Endometrium (tissue), 2 donors: ENCODE measurements around the gene SIN3B.

Source experiments
- FAIRE-seq: peaks from 2 replicates; lab custom pipeline; 2012; peaks lifted over from hg19 to GRCh38; lab: Jason Lieb, UNC
- donor health status: control.
- donor health status: control.

Gene SIN3B

DNA sequence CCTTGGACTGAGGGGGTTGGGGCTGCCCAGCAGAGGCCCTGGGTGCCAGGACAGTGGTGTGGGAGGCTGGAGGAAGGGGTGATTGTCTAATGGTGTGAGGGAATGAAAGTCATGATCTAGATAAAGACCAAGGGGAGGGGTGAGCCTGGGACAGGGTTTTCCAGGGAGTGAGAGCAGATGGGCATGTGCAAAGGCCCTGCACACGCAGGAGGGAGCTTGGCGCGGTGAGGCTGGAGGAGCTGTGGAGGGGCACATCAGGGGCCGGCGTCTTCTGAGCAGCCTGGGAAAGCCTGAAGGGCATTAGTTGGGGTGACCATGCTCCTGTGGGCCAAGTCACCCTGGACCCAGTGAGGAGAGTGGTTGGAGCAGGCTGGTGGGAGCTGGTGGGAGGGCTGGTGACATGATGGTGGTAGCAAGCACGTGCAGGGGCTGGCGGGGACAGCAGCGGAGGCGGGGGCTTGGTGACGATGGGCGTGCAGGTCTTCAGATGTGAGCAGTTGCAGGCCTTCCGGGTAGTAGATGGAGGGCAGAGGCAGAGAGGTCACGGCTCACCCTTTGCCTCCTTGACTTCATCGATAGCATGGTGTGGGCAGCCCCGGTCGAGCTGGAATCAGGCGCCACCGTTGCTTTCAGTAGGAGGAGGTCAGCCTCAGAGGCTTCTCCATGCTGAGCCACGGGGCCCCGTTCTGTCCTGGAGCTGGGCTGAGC, 39.4 kb downstream of the SIN3B start:
- FAIRE-seq: no peak

DNA sequence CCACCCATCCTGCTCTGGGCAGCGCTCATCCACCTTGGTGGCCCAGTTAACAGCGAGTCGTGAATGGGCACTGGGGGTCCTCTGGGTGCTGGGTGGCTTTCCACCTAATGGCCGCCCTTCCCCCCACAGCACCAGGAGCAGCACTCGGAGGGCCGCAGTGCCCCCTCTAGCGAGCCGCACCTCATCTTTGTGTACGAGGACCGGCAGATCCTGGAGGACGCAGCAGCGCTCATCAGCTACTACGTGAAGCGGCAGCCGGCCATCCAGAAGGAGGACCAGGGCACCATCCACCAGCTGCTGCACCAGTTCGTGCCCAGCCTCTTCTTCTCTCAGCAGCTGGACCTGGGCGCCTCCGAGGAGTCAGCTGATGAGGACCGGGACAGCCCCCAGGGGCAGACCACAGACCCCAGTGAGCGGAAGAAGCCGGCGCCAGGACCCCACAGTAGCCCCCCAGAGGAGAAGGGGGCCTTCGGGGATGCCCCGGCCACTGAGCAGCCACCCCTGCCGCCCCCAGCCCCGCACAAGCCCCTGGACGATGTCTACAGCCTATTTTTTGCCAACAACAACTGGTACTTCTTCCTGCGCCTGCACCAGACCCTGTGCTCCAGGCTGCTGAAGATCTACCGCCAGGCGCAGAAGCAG, 40.3 kb downstream of the SIN3B start:
- no peak for FAIRE-seq

DNA sequence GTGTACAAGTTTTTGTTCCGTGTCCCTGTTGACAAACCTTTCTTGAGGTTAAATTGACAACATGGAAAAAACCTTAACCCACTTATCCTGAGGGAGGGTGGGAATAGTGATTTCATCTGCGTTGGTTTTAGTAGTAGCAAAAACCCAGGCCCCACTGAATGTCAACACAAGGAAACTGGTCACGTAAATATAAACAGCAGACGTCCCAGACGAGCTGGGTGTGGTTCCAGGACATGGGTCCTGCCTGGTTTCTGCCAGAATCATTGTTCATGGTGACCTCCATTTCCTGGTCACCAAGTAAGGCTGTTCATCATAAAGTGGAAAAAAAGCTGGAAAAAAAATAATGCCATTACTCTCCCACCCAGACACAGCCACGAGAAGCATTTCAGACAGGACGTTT, 42.7 kb downstream of the SIN3B start:
- peak; percentile 26 for FAIRE-seq

DNA sequence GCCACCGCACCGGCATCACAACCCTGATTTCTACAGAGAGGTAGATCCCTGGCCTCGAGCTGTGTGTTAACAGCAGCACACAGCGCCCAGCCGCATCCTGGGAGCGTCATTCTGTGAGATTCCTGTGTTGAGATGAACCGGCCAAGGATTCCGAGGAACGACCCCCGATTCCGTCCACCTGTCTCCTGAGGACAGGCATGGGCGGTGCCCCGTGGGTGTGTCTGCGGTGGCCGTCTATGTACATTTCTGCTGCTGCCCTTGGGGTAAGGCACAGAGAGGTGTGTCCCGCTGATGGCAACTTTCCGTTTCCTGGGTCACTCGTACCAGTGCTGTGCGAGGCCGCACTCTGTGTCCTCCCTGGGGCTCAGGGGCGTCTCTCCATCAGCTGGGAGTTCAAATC, 43.5 kb downstream of the SIN3B start:
- FAIRE-seq: no peak

DNA sequence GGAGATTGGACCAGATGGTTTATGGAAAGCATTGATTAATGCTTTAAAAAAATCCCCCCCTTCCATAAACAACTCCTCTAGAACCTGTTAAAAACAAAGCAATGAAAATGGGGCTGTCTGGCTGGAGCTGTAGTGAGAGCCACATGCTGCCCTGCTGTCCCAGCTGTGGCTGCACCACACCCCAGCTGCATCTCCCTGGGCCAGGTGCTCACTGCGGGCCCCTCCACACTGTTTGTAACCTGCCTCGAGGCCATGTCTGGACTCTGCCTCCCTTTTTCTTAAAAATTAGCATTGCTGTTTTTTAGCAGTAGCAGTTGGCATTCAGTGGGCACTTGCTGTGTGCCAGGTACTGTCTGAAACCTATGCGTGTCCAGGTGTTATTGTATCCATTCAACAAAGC, 44.4 kb downstream of the SIN3B start:
- no peak for FAIRE-seq

- no peak for FAIRE-seq
These were observed 45.2 kb downstream of the SIN3B start for GRCh38 chr19:16874250-16874977.

- peak; percentile 26 for FAIRE-seq
These were observed 45.7 kb downstream of the SIN3B start for GRCh38 chr19:16874978-16875299.

DNA sequence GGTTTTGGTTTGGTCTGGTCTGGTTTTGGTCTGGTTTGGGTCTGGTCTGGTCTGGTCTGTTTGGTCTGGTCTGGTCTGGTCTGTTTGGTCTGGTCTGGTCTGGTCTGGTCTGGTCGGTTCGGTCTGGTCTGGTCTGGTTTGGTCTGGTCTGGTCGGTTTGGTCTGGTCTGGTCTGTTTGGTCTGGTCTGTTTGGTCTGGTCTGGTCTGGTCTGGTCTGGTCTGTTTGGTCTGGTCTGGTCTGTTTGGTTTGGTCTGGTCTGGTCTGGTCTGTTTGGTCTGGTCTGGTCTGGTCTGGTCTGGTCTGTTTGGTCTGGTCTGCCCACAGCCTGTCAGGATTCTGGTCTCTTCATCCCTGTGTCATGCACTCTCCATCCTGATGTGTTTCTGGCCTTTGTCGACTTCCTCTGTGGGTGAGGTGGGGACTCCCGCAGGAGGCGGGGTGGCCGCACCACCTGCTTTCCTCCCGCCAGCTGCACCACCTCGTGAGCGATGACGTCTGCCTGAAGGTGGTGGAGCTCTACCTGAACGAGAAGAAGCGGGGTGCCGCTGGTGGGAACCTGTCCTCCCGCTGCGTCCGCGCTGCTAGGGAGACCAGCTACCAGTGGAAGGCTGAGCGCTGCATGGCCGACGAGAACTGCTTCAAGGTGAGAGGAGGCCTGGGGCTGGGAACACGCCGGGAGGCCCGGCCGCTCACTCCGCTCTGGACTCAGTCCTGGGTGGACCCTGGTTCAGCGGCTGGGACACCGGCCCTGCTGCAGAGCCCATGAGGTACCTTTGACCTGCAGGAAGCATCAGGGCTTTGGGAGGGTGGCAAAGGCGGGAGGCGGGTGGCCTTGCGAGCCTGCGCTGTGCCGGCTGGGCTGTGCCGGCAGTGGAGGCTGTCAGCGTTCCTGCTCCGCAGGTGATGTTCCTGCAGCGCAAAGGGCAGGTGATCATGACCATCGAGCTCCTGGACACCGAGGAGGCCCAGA, 46.7 kb downstream of the SIN3B start:
- FAIRE-seq: no peak

DNA sequence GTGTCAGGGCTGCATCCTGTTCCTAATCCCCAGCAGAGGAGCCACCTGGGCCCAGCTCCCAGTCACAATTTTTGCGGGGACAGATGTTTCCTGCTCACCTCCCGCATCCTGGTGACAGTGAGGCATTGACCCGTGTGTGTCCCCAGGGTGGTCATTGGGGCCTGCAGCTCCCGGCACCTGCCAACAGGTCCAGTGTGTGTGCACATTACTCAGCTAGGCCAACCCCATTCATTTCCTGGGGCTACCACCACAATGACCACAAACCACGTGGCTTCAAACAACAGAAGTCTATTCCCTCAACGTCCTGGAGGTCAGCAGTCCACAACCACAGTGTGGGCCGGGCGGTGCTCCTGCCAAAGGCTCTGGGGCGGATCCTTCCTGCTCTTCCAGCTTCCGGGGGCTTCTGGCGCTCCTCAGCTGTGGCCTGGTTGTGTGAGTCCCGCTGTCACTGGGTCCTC, 47.7 kb downstream of the SIN3B start:
- FAIRE-seq: no peak

DNA sequence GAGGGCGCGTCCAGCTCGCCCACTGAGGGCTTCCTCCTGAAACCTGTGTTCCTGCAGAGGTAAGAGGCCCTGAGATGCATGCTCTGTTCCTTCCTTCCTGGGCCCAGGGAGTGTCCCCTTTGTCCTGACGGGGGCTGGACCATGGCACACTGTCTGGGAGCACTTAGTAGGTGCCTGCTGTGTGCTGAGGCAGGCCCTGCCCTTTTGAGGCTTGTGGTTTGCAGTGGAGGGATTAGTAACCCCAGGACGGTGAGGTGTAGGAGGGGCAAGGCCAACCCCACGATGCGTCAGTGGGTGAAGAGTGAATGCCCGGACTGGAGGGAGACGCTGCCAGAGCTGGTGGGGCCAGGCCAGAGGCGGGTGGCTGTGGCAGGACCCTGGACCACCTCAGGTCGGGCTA, 48.4 kb downstream of the SIN3B start:
- no peak for FAIRE-seq

- FAIRE-seq: no peak
These were observed 49.2 kb downstream of the SIN3B start for GRCh38 chr19:16878181-16878965.

DNA sequence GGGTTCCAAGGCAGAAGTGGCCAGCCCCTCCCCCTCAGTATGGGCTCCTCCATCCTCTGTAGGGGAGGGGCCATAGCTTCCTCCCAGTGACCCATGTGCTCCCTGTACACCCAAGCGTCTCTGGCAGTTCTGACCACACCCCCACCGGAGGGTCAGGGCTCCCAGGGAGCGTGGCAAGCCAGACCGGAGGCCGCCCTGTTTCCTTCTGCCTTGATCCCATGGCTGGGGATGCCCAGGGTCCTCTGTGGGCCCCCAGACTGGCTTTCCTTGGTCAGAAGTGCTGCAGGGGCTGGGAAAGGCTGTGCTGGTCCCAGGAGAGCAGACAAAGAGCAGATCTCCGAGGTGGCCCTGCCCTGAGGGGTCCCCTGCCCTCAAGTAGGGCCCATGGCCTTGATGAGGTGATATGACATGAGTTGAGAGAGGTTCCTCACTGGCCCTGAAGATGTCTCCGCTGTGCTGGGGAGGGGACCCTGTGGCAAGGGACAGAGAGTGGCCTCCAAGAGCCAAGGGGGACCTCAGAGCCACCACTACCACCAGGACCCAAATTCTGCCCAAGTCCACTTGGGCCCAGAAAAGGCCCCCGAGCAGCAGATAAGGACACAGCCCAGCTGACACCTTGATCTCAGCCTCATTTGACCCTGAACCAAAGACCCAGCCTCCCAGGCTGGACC, 51.8 kb downstream of the SIN3B start:
- FAIRE-seq: no peak

GRCh38 chr19:16882146-16882545, 52.9 kb downstream of the SIN3B start:
- no peak for FAIRE-seq

- no peak for FAIRE-seq
These were observed 54.3 kb downstream of the SIN3B start for GRCh38 chr19:16883522-16883921.

GRCh38 chr19:16885166-16885565, 56.0 kb downstream of the SIN3B start:
- FAIRE-seq: no peak

- FAIRE-seq: no peak
These were observed 57.2 kb downstream of the SIN3B start for GRCh38 chr19:16886305-16886880.

DNA sequence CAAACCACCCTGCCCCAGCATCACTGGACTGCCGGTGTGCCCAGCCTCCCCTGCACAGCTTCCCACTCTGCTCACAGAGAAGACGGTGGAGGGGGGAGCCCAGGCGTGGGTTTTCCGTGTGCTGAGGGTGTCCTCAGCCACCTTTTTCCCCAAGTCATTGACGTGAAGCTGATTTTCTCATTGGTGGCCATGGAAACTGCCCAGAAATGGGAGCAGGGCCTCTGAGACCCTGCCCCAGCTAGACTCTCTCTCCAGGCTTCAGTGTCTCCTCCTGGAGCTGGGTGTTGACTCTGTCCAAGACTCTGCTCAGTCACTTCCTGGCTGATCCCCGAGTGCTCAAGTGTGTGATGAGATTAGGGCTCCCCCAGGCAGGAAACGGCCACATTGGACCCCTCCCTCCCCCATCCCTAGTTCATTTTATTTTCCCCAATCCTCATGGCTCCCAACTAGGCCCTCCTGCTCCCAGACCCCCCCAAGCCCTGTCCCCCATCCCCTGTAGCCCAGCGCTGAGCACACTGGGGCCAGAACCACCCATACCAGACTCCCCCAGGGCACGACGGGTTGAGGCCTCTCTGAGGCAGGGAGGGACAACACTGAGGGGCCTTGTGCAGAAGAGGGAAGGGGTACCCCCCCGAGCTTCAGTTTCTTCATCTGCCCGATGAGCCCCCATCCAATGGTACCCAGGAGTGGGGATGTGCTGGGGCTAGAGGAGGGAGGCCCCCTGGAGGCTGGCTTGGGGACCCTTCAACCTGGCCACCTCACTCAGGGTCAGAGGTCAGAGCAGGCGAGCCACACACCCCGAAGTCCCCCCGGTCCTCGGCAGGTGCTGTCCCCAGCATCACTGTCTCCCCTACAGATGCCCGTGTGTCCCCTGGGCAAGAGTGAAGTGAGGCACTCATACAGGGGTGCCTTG, 58.4 kb downstream of the SIN3B start:
- no peak for FAIRE-seq

DNA sequence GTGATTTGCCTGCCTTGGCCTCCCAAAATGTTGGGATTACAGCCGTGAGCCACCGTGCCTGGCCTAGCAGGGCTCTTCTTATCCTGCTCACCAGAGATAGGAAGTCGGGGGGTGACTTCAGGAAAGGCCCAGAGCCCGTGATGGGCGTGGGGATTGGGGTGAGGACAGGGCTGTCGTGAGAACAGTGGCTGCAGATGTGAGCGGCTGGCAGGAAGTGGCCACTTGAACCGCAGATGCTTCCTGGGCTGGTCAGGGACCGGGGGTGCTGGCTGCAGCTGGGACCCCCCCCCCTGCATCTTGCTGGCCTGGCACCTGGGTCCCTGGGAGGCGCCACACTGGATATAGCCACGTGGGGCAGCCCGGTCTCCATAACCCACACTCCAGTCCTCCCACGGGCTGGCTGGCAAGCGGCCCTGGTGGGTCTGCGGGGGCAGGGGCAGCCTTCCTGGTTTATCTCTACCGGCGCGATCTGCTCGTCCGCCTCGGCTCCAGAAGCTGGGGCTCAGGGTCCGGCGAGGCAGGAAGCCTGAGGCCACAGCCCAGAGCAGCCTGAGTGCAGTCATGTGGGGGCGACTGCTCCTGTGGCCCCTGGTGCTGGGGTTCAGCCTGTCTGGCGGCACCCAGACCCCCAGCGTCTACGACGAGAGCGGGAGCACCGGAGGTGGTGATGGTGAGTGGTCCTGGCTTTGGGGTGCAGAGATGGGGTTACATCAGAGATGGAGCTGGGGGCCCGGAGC, 59.6 kb downstream of the SIN3B start, which contains the start of gene F2RL3:
TSS of gene F2RL3 (plus strand) at position 371 of the 737 bp plus-strand sequence. CDS start at position 562, 191 bp downstream.
- FAIRE-seq: no peak
